ENCODE results near the gene TLK2. TPM values are rescaled to one million over a fixed set of nuclear protein-coding genes. Genes with fewer than 3 reads are reported as not detected.
"Not testable (repeated sequence)": the region's sequence is repeated elsewhere in the genome, so short reads cannot be mapped to it uniquely, and the experiment has no call there.

TLK2 gene
- polyA plus RNA-seq, 1 donor (not counting 4 experiments of a cell fraction or from before 2014, with no cell fraction given) = 33.4 TPM

DNA sequence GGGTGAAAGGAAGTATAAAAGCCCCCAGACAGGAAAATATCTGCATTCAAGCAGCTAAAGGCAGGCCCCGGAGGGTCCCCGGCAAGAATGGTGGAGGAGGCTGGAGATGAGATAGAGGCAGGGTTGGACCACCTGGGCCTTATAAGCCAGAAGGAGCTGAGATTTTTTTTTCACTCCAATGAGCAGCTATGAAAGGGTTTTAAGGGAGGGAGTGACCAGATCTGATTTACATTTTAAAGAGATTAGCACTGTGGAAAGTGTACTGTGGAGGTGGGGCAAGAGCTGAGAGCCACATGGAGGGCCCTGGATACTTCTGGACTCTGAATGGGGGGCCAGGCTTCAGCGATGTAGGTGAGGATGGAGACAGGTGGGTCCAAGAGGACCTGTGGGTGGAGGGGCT is 14.2 kb upstream of the TLK2 start:
- FAIRE-seq; H3K4me3 ChIP-seq (ENCODE audit: control insufficient read depth in 2 of 3, extremely low read depth in 1 of 3, insufficient read depth in 2 of 3, low read depth in 1 of 3, low read length in 3 of 3); dilution Hi-C loops (cut with MboI; ENCODE audit: extremely low pct_ligation_motif_present, low sequenced_read_pairs): not testable (repeated sequence)

GRCh38 chr17:62465271-62465670 is 13.4 kb upstream of the TLK2 start:
- DNase-seq (ENCODE audit: low read depth, low spot score); H3K9me1 ChIP-seq (ENCODE audit: control insufficient read depth, extremely low read depth, insufficient read depth, low read length); H3K4me2 ChIP-seq (ENCODE audit: control insufficient read depth, extremely low read depth, insufficient read depth, low read depth, low read length); H3K27ac ChIP-seq (ENCODE audit: control insufficient read depth, insufficient read depth, low read length); H3K36me3 ChIP-seq (ENCODE audit: control insufficient read depth in 2 of 2, extremely low read depth in 1 of 2, insufficient read depth in 2 of 2, low read length in 2 of 2); H3K4me3 ChIP-seq (ENCODE audit: control insufficient read depth in 2 of 3, extremely low read depth in 1 of 3, insufficient read depth in 2 of 3, low read depth in 1 of 3, low read length in 3 of 3); dilution Hi-C loops (cut with MboI; ENCODE audit: extremely low pct_ligation_motif_present, low sequenced_read_pairs); H2AFZ ChIP-seq (ENCODE audit: control insufficient read depth, low read length); FAIRE-seq; H3K9me3 ChIP-seq (ENCODE audit: control insufficient read depth, low read depth, low read length); H3K27me3 ChIP-seq (ENCODE audit: control insufficient read depth, extremely low read depth, insufficient read depth, low read length); H3K9ac ChIP-seq (ENCODE audit: control insufficient read depth, extremely low read depth, insufficient read depth, low read length); H3K4me1 ChIP-seq (ENCODE audit: control insufficient read depth, extremely low read depth, insufficient read depth, low read length); H4K20me1 ChIP-seq (ENCODE audit: control insufficient read depth, extremely low read depth, insufficient read depth, low read length); H3K79me2 ChIP-seq (ENCODE audit: control insufficient read depth, insufficient read depth, low read length): not testable (repeated sequence)

More for the DNA sequence above, 14.2 kb upstream of the TLK2 start:
- H3K79me2 ChIP-seq (ENCODE audit: control insufficient read depth, insufficient read depth, low read length); H3K36me3 ChIP-seq (ENCODE audit: control insufficient read depth in 2 of 2, extremely low read depth in 1 of 2, insufficient read depth in 2 of 2, low read length in 2 of 2); H3K4me1 ChIP-seq (ENCODE audit: control insufficient read depth, extremely low read depth, insufficient read depth, low read length); H3K27me3 ChIP-seq (ENCODE audit: control insufficient read depth, extremely low read depth, insufficient read depth, low read length); H2AFZ ChIP-seq (ENCODE audit: control insufficient read depth, low read length); DNase-seq (ENCODE audit: low read depth, low spot score); H3K4me2 ChIP-seq (ENCODE audit: control insufficient read depth, extremely low read depth, insufficient read depth, low read depth, low read length); H3K9me3 ChIP-seq (ENCODE audit: control insufficient read depth, low read depth, low read length); H3K9ac ChIP-seq (ENCODE audit: control insufficient read depth, extremely low read depth, insufficient read depth, low read length); H3K27ac ChIP-seq (ENCODE audit: control insufficient read depth, insufficient read depth, low read length); H3K9me1 ChIP-seq (ENCODE audit: control insufficient read depth, extremely low read depth, insufficient read depth, low read length); H4K20me1 ChIP-seq (ENCODE audit: control insufficient read depth, extremely low read depth, insufficient read depth, low read length): not testable (repeated sequence)

GRCh38 chr17:62470666-62471379 is 7.8 kb upstream of the TLK2 start:
- H3K4me1 ChIP-seq (ENCODE audit: control insufficient read depth, extremely low read depth, insufficient read depth, low read length); H2AFZ ChIP-seq (ENCODE audit: control insufficient read depth, low read length); H3K9me1 ChIP-seq (ENCODE audit: control insufficient read depth, extremely low read depth, insufficient read depth, low read length); H3K27me3 ChIP-seq (ENCODE audit: control insufficient read depth, extremely low read depth, insufficient read depth, low read length); dilution Hi-C loops (cut with MboI; ENCODE audit: extremely low pct_ligation_motif_present, low sequenced_read_pairs); H3K4me3 ChIP-seq (ENCODE audit: control insufficient read depth in 2 of 3, extremely low read depth in 1 of 3, insufficient read depth in 2 of 3, low read depth in 1 of 3, low read length in 3 of 3); H3K9me3 ChIP-seq (ENCODE audit: control insufficient read depth, low read depth, low read length); H3K27ac ChIP-seq (ENCODE audit: control insufficient read depth, insufficient read depth, low read length); H3K36me3 ChIP-seq (ENCODE audit: control insufficient read depth in 2 of 2, extremely low read depth in 1 of 2, insufficient read depth in 2 of 2, low read length in 2 of 2); H3K4me2 ChIP-seq (ENCODE audit: control insufficient read depth, extremely low read depth, insufficient read depth, low read depth, low read length); H4K20me1 ChIP-seq (ENCODE audit: control insufficient read depth, extremely low read depth, insufficient read depth, low read length); H3K79me2 ChIP-seq (ENCODE audit: control insufficient read depth, insufficient read depth, low read length); H3K9ac ChIP-seq (ENCODE audit: control insufficient read depth, extremely low read depth, insufficient read depth, low read length): not testable (repeated sequence)
- FAIRE-seq = peak; percentile 82
- DNase-seq (ENCODE audit: low read depth, low spot score) = peak; percentile 66

DNA sequence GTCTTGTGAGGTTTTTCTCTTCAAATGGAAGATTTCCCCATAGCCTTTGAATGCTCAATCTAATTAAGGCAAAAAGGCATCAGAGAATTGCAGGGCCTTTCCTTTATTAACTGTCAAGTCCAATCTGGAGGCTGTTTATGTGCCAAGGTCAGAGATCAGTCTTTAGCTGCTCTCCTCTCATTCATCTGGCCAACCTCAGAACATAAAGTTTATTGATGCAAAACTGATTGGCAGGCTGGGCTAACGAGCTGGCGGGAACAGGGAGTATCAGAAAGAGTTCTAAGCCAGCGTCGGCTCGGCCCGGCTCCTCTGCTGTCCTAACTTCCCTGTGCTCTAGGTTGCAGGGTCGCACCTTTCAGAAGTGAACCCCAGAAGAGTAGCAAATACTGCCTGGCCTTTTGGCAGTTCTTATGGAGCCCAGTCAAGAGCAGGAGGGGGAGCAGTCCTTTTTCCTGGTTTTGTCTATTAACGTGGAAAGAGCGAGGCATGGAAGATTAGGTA is 7.2 kb upstream of the TLK2 start:
- dilution Hi-C loops (cut with MboI; ENCODE audit: extremely low pct_ligation_motif_present, low sequenced_read_pairs); FAIRE-seq; H3K27me3 ChIP-seq (ENCODE audit: control insufficient read depth, extremely low read depth, insufficient read depth, low read length); H2AFZ ChIP-seq (ENCODE audit: control insufficient read depth, low read length); H3K9me3 ChIP-seq (ENCODE audit: control insufficient read depth, low read depth, low read length); H4K20me1 ChIP-seq (ENCODE audit: control insufficient read depth, extremely low read depth, insufficient read depth, low read length); H3K4me2 ChIP-seq (ENCODE audit: control insufficient read depth, extremely low read depth, insufficient read depth, low read depth, low read length); H3K4me3 ChIP-seq (ENCODE audit: control insufficient read depth in 2 of 3, extremely low read depth in 1 of 3, insufficient read depth in 2 of 3, low read depth in 1 of 3, low read length in 3 of 3); H3K9ac ChIP-seq (ENCODE audit: control insufficient read depth, extremely low read depth, insufficient read depth, low read length); H3K79me2 ChIP-seq (ENCODE audit: control insufficient read depth, insufficient read depth, low read length); H3K4me1 ChIP-seq (ENCODE audit: control insufficient read depth, extremely low read depth, insufficient read depth, low read length); H3K36me3 ChIP-seq (ENCODE audit: control insufficient read depth in 2 of 2, extremely low read depth in 1 of 2, insufficient read depth in 2 of 2, low read length in 2 of 2); H3K9me1 ChIP-seq (ENCODE audit: control insufficient read depth, extremely low read depth, insufficient read depth, low read length); H3K27ac ChIP-seq (ENCODE audit: control insufficient read depth, insufficient read depth, low read length); DNase-seq (ENCODE audit: low read depth, low spot score): not testable (repeated sequence)

Measured in keratinocyte (primary cell).